ENCODE measurements around the gene CFL1.
A peak's percentile ranks its signal among the peaks of the same experiment; 100 is the strongest.

The CFL1 gene

DNA sequence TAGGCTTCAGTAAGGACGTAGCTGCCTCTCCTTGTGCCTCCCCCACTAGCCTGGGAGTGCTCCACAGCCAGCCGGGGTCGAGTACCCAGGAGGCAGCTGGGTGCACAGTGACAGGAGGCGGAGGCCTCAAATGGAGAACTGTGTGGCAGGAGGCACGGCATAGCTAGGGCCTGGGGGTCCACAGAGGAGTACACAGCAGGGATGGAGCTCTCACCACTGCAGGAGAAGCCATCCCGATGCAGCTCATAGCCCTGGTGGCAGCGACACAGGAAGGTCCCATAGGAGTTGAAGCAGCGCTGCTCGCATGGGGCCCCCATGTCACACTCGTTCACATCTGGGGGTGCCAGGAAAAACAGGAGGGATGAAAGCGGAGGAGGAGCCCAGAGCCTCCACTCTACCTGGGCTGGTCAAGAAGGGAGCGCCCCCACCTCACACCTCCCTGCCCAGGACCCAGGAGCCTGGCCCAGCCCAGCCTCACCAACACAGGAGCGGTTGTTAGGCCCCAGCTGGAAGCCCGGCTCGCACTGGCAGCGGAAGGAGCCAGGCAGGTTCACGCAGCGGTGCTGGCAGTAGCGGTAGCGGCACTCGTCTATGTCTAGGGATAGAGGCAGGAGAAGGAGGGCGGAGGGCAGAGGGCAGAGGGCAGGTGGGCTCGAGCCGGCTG lies 11.8 kb upstream of the CFL1 start:
- no peak for DNase-seq

DNA sequence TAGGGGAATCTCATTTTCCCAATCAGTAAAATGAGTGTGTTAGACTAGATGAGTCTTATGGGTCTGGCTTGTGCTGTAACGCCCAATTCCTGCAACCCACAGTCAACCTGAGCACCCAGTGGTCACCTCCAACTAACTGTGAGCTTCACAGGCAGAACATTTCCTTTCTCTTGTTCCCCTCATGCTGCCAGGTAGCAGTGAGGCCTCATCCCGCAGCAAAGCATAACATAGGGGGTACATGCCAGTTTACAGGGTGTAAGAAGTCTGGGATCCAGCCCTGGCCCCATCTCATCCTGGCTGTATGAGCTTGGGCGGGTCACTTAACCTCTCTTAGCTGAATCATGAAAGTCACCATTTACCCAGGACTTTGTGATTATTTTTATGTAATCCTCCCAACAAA lies 10.9 kb upstream of the CFL1 start:
- no peak for DNase-seq

DNA sequence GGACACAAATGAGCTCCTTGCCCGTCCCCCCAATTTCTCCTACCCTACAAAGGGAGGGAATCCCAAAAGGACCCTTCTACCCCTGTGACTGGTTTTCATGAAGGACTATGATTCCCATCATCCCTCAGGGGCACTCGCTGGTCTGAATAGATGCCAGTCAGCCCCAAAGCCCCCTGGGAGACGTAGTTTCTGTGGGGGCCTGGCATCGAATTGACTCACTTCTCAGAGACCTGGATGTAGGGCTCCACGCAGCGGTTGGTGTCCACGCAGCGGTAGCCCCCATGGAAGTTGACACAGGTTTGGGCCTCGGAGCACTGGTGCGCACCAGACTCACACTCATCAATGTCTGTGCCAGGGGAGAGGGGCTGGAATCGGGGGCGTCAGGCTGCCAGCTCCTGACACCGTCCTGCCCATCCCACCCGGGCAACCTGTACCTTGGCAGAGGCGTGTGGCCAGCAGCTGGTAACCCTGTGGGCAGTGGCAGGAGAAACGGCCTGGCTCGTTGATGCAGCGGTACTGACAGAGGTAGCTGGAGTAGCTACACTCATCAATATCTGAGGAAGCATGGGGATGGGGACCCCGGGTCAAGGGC lies 10.2 kb upstream of the CFL1 start:
- DNase-seq, result no peak

DNA sequence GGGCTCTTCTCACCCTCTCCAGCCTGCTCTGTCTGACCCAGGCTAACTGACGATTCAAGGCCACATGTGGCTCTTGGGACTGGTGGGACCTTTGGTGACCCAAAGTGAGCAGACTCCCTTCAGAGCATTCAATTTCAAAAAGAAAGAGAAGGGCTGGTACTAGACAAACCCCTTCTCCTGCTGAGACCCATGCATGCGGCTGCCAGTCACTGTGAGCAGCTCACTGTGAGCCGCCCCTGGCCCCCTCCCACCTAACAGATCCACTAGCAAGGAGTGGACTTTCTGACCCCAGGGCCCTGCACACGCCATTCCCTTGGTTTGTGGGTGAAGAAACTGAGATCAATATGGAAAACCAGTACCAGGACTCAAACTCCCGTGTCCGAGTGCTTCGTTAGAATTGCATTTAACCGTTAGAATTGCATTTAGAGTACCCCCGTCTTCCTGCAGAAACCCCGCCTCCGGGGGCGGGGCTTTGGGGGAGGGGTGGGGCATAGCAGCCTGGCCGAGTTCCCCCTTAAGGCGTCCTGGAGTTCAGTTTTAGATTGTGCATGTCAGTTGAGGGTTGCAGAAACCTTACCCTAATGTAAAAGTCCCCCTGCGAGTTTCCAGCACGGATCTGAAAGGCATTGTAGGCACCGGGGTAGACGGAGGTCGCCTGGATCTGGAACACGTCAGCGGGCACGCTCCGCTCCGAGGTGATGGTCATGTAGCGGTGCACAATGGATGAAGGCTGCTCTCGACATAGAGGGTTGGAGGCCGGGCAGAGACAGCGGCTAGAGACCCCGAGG lies 9.5 kb upstream of the CFL1 start:
- DNase-seq, result no peak

DNA sequence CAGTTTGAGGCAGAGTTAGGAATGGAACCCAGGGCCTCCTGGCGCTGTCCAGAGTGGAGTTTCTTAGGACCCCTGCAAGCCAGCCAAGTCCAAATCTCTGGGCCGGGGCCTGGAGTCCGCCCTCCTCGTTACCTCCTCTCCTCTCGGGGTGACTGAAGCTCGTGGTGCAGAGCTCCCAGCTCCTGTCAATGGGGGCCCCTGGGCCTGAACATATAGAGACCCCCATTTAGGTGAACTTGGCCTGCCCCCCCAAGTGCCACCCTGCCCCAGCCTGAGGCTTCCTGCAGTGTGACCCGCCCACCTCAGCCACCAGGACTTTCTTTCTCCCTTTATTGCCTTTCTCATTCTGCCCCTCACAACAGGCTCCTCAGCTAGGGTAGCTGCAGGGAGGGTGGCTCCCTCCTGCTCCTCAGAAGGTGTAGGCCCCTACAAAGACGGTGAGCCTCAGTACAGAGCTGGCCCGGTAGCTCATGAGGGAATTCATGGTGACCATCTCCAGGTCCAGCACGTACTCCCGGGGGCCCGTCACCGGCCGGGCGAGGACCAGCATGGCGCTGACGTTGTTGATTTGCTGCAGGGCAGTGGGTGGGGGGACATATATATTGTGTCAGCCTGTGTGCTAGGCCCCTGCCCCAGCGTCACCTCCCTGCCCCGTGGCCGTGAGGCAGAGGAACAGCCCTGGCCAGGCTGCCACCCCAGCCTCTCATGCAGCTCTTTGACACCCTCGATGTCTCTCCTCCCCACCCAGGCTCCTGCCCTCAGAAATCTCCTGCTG lies 8.7 kb upstream of the CFL1 start:
- DNase-seq, result no peak

DNA sequence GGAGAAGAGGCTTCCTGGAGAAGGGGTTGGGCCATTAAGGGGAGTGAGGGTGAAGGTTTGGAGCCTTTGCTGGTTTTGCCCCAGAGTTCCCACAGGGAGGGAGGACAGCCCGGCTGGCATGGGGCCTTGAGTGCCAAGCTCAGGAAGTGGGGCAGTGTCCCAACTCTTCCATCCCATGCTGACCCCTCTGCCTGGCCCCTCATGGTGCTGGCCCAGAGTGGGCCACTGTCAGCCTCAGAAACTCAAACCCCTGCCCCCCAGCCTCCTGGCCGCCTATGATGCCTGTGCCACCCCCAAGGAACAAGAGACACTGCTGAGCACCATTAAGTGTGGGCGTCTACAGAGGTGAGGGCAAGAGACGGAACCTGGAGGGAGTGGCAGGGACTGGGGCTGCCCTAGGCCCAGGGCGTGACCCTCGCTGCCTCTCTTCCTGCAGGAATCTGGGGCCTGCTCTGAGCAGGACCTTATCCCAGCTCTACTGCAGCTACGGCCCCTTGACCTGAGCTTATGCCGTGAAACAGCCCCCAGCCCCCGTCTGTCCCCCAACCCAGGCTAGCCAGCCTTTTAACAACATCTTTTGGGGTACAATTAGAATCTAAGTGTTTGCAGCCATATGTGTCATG lies 7.7 kb upstream of the CFL1 start:
- no peak for DNase-seq

DNA sequence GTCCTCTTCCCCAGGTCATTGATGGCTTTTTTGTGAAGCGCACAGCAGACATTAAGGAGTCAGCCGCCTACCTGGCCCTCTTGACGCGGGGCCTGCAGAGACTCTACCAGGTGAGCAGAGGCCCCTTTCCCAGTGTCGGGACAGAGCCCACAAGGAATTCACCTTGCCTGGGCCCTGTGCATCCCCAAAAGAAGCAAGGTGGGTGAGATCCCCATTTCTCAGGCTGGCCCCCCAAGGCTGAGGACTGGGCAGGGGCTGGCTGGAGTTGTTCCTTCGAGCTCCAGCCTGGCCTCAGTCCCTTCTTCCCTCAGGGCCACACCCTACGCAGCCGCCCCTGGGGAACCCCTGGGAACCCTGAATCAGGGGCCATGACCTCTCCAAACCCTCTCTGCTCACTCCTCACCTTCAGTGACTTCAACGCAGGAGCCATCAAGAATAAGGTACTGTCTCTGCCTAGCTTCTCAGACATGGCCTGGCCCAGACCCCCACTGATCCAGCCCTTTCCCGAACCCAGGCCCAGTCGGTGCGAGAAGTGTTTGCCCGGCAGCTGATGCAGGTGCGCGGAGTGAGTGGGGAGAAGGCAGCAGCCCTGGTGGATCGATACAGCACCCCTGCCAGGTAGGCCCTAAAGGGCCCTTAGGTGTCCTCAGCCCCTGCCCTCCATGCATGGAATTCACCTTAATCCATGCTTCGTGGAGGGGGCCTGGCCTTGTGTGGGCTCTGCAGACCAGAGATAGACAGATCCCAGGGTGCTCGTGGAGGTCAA lies 6.9 kb upstream of the CFL1 start:
- no peak for DNase-seq

DNA sequence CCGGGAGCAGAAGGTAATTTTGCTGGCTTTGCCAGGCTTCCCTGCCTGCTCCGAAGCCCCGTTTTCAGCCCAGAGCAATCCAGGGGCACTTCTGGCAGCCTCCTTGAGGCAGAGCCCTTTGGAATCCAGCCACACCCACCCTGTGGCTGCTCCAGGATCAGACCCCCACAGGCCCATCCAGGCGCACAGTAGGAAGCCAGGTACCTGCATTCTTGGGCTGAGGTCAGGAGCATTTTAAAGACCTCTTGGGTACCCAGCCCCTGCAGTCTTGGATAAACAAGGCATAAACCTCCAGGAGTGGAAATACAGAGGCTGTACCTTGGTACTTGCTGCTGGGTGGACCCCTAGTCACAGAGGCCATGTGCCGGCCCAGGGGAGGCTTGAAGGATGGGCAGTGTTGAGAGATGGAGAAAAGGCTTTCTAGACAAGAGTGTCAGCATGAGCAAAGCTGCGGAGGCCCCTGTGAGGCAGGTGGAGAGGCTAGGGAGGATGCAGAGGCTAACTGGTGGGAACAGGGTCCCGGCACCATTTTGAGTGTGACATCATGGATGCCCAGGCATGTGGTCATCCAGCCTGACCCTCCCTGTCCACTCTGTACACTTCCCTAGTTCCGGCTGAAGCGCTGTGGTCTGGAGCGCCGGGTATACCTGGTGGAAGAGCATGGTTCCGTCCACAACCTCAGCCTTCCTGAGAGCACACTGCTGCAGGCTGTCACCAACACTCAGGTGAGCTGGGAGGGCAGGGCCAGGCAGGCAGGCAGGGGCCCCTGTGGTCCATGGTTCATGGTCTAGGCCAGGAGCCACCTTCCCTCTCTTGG lies 6.1 kb upstream of the CFL1 start:
- no peak for DNase-seq

DNA sequence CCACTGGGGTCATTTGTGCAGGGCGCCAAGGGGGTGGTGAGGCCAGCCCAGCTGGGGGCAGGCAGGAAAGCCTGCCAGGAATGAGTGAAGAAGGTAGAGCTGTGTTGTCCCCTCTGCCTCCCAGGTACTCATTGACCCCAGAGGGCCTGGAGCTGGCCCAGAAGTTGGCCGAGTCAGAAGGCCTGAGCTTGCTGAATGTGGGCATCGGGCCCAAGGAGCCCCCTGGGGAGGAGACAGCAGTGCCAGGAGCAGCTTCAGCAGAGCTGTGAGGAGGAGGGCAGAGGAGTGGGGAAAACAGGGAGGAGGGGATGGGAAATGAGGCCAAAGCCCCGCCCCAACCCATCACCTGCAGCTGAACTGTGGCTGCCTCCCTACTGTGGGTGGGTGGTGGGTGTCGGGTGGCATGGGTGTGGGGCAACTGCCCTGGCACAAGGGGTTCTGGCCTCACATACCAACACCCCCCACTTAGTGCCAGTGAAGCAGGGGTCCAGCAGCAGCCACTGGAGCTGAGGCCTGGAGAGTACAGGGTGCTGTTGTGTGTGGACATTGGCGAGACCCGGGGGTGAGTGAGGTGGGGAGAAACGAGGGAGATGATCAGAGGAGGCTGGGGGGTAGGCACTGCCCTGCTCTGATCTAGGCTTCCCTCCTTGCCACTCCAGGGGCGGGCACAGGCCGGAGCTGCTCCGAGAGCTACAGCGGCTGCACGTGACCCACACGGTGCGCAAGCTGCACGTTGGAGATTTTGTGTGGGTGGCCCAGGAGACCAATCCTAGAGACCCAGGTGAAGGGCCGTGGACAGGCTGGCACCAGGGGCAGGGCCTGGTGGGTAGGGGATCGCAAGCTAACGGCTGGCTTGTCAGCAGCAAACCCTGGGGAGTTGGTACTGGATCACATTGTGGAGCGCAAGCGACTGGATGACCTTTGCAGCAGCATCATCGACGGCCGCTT lies 5.2 kb upstream of the CFL1 start:
- DNase-seq, result no peak

DNA sequence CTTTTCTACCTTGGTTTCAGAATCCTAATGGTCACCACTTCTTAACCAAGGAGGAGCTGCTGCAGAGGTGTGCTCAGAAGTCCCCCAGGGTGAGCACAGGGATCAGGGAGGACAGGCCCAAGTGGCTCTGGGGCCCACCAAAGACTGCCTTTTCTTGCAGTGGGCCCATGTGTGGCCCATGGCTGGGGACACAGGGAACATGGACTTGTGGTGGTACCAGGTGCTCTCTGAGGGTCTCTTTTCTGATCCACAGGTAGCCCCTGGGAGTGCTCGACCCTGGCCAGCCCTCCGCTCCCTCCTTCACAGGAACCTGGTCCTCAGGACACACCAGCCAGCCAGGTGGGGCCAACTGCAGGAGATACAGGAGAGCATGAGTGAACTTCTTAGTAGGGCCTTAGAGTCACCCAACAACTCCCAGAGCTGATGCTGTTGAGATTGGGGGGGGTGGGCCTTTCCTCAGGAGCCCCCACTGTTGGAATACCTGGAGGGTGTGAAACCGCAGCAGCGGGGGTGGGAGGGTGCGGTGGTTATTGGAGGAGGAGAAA lies 4.3 kb upstream of the CFL1 start:
- DNase-seq, result no peak

DNA sequence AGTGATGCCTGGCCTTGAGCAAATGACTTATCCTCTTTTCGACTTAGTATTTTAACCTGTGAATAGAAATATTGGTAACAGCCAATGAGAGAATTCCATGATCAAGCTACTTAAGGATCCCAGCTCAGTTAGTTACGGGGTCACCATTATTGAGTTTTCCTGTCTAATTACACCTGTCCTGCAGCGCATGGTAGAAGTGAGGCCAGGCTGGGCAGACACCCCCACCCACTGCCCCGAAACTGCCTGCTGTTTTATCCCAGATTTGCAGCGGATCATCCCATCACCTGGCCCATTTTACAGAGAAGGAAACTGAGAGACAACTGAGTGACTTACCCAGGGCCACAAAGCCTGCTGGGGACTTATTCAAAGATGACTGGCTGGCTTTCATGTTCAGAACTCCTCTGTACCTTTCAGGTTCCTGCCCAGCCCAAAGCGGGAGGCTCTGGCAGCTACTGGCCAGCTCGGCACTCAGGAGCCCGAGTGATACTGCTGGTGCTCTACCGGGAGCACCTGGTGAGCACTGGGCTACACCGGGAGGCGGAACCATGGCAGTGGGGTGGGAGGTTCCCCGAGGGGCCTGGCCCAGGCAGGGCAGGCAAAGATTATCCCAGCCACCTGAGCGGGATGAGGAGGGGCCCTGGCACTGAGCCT lies 3.7 kb upstream of the CFL1 start:
- DNase-seq, result no peak

DNA sequence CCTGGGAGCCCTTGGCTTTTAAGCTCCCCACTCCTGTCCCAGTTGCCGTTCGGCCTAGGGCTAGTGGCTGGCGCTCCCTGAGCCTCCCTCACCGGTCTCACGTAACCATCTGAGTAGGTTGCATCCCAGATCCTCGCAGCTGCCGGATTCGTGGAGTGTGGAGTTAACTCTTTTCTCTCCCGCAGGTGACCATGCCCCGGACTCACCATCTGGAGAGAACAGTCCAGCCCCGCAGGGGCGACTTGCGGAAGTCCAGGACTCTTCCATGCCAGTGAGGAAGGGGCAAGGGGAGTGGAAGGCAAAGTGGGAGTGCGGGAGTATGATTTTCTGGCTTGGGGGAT lies 3.2 kb upstream of the CFL1 start:
- no peak for DNase-seq

DNA sequence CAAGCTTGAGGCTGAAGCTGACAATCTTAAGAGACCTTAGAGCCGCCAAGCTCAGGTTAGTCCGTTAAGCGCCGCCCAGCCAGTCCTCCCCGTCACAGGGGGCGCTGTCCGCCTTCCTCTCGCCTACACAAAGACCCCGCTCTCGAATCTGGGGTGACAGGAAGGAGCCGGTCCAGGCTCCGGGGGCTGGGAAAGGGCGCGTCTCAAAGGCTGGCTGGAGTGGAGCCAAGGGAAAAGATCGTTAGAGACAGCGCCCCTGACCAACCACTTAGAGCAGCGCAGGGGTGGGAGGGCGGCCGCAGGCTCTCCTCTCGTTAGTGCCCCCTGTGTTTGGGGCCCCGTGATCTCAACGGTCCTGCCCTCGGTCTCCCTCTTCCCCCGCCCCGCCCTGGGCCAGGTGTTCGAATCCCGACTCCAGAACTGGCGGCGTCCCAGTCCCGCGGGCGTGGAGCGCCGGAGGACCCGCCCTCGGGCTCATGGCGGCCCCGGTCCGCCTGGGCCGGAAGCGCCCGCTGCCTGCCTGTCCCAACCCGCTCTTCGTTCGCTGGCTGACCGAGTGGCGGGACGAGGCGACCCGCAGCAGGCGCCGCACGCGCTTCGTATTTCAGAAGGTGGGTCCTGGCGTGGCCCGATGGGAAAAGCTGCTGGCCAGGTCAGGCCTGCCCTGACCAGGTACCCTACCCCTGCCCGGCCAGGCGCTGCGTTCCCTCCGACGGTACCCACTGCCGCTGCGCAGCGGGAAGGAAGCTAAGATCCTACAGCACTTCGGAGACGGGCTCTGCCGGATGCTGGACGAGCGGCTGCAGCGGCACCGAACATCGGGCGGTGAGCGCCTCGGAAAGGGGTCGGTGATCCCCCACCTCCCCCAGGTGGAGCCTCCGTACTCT lies 2.5 kb upstream of the CFL1 start, which contains the start of gene MUS81:
MUS81 (plus strand) TSS at position 156 of the 887 bp plus-strand sequence; CDS start at position 477, 321 bp downstream.
- DNase-seq, result peak; percentile 95

DNA sequence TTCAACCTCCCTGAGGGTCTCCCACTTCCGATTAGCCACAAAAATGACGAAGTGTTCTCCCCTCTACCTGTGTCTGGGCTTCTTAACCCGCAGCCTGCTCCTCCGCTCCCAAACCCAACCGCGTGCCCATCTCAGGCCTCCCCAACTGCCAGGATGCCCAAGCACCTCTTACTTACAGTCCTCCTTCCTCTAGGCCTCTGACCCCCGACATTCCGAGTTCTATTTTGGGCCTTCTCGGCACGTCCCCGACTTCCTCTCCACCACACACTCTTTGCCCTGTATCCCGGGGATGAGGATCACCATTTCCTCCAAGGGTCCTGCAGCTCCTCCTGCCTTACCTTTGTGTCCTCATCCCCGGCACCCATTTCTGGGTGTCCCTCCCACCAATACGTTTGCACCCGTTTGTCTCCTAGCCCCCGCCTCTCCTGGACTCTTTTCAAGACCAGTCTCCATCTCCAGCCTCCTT lies 1.9 kb upstream of the CFL1 start:
- peak; percentile 14 for DNase-seq

DNA sequence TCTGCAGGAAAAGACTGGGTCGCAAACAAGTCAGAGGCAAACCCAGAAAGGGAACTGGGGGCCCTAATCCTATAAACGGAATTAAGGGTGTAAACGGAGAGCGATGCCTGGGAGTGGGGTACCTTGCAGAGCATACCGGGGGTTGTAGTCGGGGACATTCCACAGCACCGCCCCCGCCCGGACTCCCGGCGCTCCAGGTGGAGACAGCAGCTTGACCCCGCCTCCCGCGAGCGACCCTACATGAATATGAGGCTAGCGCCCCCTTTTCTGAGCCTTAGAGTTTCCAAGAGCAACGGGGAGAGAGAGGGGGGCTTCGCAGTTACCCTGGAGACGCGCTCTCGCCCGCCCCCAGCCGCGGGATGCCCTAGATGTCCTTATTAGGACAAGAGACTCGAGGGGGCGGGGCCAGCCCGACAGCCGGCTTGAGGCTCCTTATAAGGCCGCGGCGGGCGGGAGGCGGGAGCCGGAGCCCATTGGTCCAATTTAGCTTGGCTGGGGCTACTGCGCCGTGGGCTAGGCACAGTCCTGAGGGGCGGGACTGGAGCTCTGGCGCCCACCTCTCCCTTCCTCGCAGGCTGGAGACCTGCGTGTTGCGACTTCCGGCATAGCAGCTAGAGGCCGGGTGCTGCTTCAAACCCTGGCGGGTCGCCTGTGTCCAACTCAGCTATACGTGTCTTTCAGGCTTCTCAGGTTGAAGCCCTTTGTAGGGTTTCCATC lies 1.3 kb upstream of the CFL1 start:
- peak; percentile 98 for DNase-seq

DNA sequence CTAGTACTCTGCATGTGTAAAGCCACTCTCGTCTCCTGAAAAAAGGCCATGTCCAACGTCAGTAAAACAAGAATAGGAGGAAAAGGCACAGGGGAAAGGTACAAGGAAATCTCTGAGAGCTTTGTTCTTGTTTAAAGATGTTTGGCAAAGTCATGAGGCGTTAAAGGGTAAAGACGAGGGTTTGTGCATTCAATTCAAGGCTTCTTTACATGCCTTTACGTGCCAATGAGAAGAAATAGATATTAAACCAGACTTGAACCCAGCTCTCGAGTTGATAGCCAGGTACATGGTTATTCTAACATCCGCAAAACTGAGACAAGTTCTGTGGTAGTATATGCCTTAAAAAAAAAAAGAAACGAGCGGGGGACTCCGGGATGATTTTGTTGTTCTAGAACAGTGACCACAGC lies 704 bp upstream of the CFL1 start:
- DNase-seq, result no peak

DNA sequence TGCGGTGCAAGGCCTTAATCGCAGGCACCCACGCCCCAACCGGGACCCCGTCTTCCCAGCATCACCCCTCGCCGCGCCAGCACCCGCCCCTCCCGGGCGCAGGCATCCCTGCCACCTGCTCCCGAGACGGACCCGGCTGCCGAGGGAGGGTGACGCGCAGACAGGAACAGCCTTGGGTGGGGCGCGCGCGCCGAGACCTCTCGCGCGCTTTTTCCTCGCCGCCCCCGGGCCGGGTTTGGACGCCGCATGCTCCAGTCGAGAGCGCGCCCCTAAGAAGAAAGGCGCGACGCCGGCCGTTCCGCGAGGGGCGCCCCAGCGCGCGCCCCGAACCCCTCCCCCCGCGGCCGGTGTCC lies 504 bp downstream of the CFL1 start:
- DNase-seq, result no peak
